ENCODE data around the gene HOXA4. TPM values are rescaled to one million over a fixed set of nuclear protein-coding genes. Genes with fewer than 3 reads are reported as not detected.

HOXA4 gene
- total RNA-seq, 1 donor from 2014 or later = 2.1 TPM

- Histone ChIP-seq H3K36me3 (no peaks in the 10 kb centered on the region), H3K27ac (no peak overlapping the region), H3K4me1 (no peaks in the 10 kb centered on the region), H3K9me3 (no peaks in the 10 kb centered on the region), H3K27me3 (no peaks in the 10 kb centered on the region), H3K4me3 (no peak overlapping the region)
- no peak for TF ChIP-seq CTCF (IDR thresholded peaks at IDR 0.05)
- intact Hi-C loops (cut with DNase I) = no loop called here
- no peak for DNase-seq (ENCODE audit: low spot score in 2 of 2)
Measured at GRCh38 chr7:27080844-27081436, 49.6 kb downstream of the HOXA4 start.

- DNase-seq (ENCODE audit: low spot score in 2 of 2) = no peak
- no peak for TF ChIP-seq CTCF (IDR thresholded peaks at IDR 0.05)
Measured at GRCh38 chr7:27079234-27079975, 51.2 kb downstream of the HOXA4 start.

GRCh38 chr7:27078616-27079233 lies 51.8 kb downstream of the HOXA4 start:
- TF ChIP-seq CTCF (IDR thresholded peaks at IDR 0.05) = no peak
- intact Hi-C loops (cut with DNase I) = no loop called here
- H3K27me3 ChIP-seq = no peaks in the 10 kb centered on the region

More at GRCh38 chr7:27079234-27079975, 51.2 kb downstream of the HOXA4 start:
- Histone ChIP-seq H3K4me1 (no peaks in the 10 kb centered on the region), H3K36me3 (no peaks in the 10 kb centered on the region), H3K9me3 (no peaks in the 10 kb centered on the region), H3K27me3 (no peaks in the 10 kb centered on the region), H3K4me3 (no peak overlapping the region), H3K27ac (no peak overlapping the region)
- intact Hi-C loops (cut with DNase I) = no loop called here

More at GRCh38 chr7:27078616-27079233, 51.8 kb downstream of the HOXA4 start:
- DNase-seq (ENCODE audit: low spot score in 2 of 2) = no peak
- Histone ChIP-seq H3K9me3 (no peaks in the 10 kb centered on the region), H3K27ac (no peak overlapping the region), H3K4me1 (no peaks in the 10 kb centered on the region), H3K4me3 (no peak overlapping the region), H3K36me3 (no peaks in the 10 kb centered on the region)

Other genes starting within 250 kb of the HOXA4 start
- not detected for gene HOXA1, start 34.8 kb downstream of the HOXA4 start, total RNA-seq
- 36.5 TPM for gene HOXA2, start 28.1 kb downstream of the HOXA4 start, total RNA-seq
- 22.0 TPM for gene HOXA5, start 12.9 kb upstream of the HOXA4 start, total RNA-seq
- 15.3 TPM for gene HOXA6, start 17.0 kb upstream of the HOXA4 start, total RNA-seq
- 14.4 TPM for gene HOXA3, start 21.8 kb upstream of the HOXA4 start, total RNA-seq
- 12.0 TPM for gene HOXA7, start 25.9 kb upstream of the HOXA4 start, total RNA-seq
- not detected for gene HOXA9, start 34.8 kb upstream of the HOXA4 start, total RNA-seq
- not detected for gene HOXA10, start 43.6 kb upstream of the HOXA4 start, total RNA-seq
- gene HOXA11, start 54.5 kb upstream of the HOXA4 start, total RNA-seq = not detected
- gene HOXA13, start 69.3 kb upstream of the HOXA4 start, total RNA-seq = not detected
- gene EVX1, start 112.0 kb upstream of the HOXA4 start, total RNA-seq = not detected